NOMO-1 treated with dmso at 0.1 percent for 144 hours (cell line): ENCODE data around the gene RYR1.
A peak's percentile ranks its signal among the peaks of the same experiment; 100 is the strongest.
"Not testable (repeated sequence)": the region's sequence is repeated elsewhere in the genome, so short reads cannot be mapped to it uniquely, and the experiment has no call there.

Experiments
- DNase-seq: peaks from one replicate; lab custom pipeline; 2025; ENCODE audit not compliant: unreplicated experiment; lab: John Stamatoyannopoulos, UW

RYR1 gene

GRCh38 chr19:38602856-38603255 lies 169.4 kb downstream of the RYR1 start:
- DNase-seq: not testable (repeated sequence)

- no peak for DNase-seq
These were observed 172.6 kb downstream of the RYR1 start for GRCh38 chr19:38606131-38606530.

GRCh38 chr19:38614289-38614688 lies 180.8 kb downstream of the RYR1 start:
- DNase-seq: no peak

- no peak for DNase-seq
These were observed 181.6 kb downstream of the RYR1 start for GRCh38 chr19:38615007-38615581.

GRCh38 chr19:38616265-38616664 lies 182.8 kb downstream of the RYR1 start:
- DNase-seq: no peak

GRCh38 chr19:38617283-38617763 lies 183.8 kb downstream of the RYR1 start:
- DNase-seq: no peak

- peak; percentile 48 for DNase-seq
These were observed 184.5 kb downstream of the RYR1 start, which contains the start of gene MAP4K1 for GRCh38 chr19:38617764-38618589. TSS of gene MAP4K1 (minus strand) at chr19:38617953. CDS start at chr19:38617895, 58 bp downstream.

- DNase-seq: peak; percentile 97
These were observed 185.3 kb downstream of the RYR1 start, which contains the start of gene EIF3K for GRCh38 chr19:38618590-38619360. TSS of gene EIF3K (plus strand) at chr19:38619188. CDS start at chr19:38619269, 81 bp downstream.

- DNase-seq: no peak
These were observed 186.1 kb downstream of the RYR1 start for GRCh38 chr19:38619361-38620174.

- no peak for DNase-seq
These were observed 191.3 kb downstream of the RYR1 start for GRCh38 chr19:38624822-38625221.

- no peak for DNase-seq
These were observed 192.9 kb downstream of the RYR1 start for GRCh38 chr19:38626401-38626800.

GRCh38 chr19:38629568-38629967 lies 196.1 kb downstream of the RYR1 start:
- DNase-seq: no peak

- not testable (repeated sequence) for DNase-seq
These were observed 197.8 kb downstream of the RYR1 start for GRCh38 chr19:38631301-38631700.

GRCh38 chr19:38631811-38632475 lies 198.5 kb downstream of the RYR1 start:
- not testable (repeated sequence) for DNase-seq

GRCh38 chr19:38632476-38633213 lies 199.2 kb downstream of the RYR1 start:
- DNase-seq: no peak

GRCh38 chr19:38634757-38635482 lies 201.4 kb downstream of the RYR1 start:
- DNase-seq: peak; percentile 39

GRCh38 chr19:38635483-38636399 lies 202.2 kb downstream of the RYR1 start:
- no peak for DNase-seq
